ENCODE results near the gene PDHB.

DNA sequence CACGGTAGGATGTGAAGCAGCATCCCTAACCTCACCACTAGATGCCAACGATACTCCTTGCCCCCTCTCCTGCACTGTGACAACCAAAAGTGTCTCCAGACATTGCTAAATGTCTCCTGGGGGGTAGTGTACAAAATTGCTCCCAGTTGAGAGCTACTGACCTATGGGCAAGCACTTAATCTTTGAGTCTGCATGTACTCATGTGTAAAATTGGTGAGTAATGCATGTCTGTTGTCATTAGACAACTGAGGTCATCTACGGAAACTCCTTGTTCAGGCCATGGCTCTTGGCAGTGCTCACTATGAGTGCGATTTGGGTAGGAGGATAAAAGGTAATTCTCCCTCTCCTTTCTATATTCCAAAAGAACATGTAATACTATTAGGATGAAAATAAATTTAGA, 29.2 kb downstream of the PDHB start:
- TF ChIP-seq, protein P1, sequence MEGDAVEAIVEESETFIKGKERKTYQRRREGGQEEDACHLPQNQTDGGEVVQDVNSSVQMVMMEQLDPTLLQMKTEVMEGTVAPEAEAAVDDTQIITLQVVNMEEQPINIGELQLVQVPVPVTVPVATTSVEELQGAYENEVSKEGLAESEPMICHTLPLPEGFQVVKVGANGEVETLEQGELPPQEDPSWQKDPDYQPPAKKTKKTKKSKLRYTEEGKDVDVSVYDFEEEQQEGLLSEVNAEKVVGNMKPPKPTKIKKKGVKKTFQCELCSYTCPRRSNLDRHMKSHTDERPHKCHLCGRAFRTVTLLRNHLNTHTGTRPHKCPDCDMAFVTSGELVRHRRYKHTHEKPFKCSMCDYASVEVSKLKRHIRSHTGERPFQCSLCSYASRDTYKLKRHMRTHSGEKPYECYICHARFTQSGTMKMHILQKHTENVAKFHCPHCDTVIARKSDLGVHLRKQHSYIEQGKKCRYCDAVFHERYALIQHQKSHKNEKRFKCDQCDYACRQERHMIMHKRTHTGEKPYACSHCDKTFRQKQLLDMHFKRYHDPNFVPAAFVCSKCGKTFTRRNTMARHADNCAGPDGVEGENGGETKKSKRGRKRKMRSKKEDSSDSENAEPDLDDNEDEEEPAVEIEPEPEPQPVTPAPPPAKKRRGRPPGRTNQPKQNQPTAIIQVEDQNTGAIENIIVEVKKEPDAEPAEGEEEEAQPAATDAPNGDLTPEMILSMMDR (IDR thresholded peaks at IDR 0.05) = no peak
- no peak for TF ChIP-seq POLR2A (IDR thresholded peaks at IDR 0.05)

Measured in testis (tissue), 2 donors.